ENCODE results near the gene PHLDA2.

The PHLDA2 gene

GRCh38 chr11:2897048-2897447 is 32.2 kb downstream of the PHLDA2 start:
- no peak for DNase-seq (ENCODE audit: low read depth in 2 of 2)

GRCh38 chr11:2896047-2896446 is 33.2 kb downstream of the PHLDA2 start:
- no peak for DNase-seq (ENCODE audit: low read depth in 2 of 2)

- no peak for DNase-seq (ENCODE audit: low read depth in 2 of 2)
Measured at GRCh38 chr11:2893935-2894334, 35.3 kb downstream of the PHLDA2 start.

DNA sequence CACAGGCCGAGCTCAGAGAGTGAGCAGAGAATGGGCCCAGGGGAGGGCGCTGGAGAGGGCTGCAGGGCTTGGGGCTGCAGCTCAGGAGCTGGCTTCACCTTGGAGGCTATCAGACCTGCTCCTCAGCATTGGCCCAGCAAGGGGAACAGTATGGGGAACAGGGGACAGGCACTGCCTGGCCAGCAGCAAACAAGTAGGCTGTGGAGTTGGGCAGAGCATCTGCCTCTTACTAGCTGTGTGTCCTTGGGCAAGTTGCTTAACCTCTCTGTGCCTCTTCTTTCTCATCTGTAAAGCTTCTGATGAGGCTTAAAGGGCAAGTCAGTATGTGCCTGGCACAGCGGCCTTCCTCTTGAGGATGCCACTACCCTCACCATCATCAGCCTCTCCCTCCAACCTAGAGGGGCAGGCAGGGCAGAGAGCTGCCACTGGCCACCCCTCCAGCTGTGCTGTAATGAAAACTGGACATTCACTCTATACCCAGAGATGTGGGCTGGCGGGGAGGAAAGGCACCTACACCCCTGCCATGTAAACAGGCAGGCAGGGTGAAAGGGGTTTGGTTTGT is 36.2 kb downstream of the PHLDA2 start:
- no peak for DNase-seq (ENCODE audit: low read depth in 2 of 2)

DNA sequence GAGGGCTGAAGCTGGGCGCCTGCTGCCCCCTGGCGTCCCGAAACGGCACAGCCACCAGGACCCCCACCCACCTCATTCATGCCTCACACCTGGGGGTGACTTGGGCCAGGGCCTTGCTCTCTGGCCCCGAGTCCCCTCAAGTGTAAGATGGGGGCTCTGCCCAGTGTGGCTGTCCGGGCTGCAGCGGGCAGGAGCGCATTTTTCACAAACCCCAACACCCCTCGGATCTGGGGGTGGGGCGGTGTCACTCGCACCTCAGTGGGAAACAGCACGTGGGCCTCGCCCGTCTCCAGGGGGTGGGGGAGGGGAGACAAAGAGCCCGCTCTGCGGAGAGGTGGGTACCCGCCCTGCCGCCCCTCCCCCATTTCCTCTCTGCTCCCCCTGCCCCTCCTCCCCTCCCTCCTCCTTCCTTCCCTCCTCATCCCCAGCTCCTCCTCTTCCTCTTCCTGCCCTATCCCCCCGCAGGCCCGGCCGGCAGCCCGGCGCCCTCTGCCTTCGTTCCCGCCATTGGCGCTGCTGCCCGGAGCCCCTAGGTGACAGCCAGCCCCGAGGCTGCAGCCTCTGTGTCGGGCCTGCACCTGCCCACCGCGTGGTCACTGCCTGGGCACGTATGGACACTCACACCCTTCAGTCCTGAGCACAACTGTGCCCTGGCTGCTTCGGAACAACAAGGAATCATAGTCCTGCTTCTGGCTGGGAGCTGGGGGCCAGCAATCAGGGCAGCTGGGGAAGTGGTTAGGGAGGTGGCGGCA is 36.8 kb downstream of the PHLDA2 start:
- peak; percentile 51 to 61 for DNase-seq (ENCODE audit: low read depth in 2 of 2)

DNA sequence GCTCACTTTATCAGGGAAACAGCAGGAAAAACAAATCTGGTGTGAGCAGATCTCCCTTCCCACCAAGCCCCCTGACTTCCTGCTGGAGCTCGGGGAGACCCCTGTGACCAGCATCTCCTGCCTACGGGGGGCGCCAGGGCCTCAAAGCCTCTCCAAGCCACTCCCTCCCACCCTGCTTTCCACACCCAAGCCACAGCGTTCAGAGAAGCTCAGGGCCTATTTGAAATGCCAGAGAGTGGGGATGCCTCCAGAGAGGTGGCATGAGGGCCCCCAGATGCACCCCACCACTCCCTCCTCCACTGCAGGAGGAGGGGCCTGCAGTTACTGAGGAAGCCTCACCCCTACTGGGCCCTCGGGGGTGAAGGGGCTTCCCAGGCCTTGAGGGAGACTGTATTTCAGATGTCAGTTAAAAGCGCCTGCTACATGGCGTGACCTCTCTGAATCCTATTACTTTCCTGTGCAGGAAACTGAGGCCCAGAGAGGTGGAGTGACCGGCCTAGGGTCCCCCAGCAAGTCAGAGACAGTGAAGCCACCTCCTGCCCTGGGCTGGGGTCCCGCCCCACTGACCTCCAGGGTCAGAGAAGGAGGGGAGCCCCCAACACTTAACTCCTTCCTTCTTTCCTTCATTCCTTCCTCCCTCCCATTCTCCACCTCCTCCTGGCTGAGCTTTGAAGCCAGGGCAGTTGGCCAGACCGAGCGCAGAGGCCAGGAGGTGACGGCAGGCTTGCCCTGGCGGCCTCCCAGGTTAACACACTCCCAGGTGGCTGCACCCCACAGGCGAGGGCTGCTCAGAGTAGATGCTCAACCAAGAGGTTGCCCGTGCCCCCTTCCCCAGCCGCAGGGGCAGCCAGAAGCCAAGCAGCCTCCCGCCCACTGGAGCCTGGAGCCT is 37.6 kb downstream of the PHLDA2 start:
- DNase-seq (ENCODE audit: low read depth in 2 of 2), result no peak

DNA sequence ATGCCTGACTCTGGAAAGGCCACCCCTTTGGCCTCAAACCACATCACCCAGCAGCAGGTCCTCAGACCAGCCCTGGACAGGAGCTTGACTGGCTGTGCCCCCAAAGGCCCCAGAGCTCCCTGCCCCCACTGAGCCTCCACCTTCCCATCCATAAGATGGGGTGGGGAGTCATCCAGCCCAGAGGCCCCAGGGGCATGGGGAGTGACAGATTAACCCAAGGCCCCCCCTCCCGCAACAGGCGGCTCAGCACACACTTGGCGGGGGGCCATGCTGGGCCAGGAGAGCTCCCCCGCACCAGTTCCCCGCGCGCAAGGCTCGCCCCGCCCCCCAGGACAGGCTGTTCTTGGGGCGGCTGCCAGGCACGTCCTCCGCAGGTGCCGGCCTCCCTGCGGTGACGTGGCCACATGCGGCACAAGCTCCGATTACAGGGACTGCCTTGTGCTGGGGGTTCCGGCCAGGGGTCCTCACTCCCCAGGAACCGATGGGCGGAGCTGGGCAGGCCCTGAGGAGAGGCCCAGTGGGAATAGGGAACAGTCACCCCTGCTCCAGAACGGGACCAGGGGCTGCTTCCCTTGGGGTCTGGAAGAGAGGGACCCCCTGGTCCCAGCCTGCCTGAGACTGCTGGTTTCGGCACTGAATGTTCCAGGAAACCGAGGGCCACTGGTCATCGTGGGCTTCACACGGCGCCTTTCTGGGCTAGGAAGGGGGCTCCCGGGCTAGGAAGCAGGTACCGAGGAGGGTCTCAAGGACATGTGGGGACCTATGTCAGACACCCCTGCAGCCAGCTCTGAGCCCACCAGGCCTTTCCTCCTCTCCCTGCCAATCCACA is 38.5 kb downstream of the PHLDA2 start:
- no peak for DNase-seq (ENCODE audit: low read depth in 2 of 2)

DNA sequence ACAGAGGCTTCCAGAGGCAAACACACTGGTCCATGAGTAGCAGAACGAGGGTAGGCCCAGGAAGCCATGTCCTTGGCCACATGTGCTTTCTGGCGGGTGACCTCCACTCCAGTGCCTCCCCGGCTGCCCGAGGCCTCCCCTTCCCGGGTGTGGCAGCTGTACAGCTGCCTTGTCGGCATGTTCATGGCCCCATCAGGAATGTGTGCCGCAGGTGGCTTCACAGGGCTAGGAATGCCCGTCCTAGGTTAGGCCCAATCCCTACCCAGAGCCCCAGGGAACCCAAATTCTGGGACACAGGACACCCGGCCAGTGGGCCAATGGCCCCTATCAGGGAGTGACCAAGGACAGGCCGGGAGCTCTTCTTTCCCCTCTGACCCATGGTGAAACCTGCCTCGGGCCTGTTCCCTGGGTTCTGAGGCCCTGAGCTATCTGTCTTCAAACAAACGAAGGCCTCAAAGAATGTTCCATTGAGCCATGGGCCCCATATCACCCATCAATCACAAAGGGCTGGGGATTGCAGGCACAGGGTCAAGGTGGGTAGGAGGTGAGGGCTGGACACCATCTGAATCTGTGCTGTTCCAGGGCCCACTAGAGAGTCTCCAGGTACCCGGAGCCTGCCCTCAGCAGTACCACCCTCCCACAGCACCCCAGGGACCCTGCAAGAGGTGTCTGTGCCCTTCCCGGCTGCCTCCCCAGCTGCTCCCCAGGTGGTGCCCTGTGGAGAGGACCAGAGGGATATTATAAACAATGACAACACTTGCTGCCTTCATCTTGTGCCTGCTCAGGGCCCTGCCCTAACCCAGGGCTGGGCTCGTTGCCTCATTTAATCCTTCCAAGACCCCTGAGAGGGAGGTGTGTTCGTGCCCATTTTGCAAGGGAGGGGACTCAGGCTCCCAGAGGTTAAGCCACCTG is 39.6 kb downstream of the PHLDA2 start:
- DNase-seq (ENCODE audit: low read depth in 2 of 2), result no peak

DNA sequence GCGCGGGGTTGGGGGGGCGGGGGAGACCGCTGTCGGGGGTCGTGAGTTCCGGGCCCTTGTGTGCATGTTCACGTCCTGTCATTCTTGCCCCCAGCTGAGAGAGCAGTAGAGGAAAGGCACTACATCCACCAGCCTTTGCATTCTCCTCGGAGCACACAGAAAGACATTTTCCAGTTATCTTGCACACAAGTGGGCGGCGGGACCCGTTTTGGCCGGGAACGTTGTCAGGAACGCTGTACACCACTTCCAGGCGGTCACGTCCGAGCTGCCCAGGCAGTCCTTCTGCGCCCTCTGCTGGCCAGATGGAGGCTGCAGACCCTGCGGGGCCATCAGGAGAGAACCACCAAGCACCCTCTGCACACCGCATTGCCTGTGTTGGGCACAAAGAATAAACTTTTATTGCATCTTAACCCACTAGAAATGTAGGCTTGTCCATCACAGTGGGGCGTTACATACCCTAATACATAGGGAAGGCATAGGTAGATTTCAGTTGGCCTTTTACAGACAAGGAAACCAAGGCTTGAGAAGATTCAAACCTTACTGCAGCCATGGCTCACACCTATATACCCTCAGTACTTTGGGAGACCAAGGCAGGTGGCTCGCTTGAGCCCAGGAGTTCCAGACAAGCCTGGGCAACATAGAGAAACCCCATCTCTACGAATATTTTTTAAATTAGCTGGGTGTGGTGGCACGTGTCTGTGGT is 40.8 kb downstream of the PHLDA2 start:
- peak; percentile 78 to 87 for DNase-seq (ENCODE audit: low read depth in 2 of 2)

DNA sequence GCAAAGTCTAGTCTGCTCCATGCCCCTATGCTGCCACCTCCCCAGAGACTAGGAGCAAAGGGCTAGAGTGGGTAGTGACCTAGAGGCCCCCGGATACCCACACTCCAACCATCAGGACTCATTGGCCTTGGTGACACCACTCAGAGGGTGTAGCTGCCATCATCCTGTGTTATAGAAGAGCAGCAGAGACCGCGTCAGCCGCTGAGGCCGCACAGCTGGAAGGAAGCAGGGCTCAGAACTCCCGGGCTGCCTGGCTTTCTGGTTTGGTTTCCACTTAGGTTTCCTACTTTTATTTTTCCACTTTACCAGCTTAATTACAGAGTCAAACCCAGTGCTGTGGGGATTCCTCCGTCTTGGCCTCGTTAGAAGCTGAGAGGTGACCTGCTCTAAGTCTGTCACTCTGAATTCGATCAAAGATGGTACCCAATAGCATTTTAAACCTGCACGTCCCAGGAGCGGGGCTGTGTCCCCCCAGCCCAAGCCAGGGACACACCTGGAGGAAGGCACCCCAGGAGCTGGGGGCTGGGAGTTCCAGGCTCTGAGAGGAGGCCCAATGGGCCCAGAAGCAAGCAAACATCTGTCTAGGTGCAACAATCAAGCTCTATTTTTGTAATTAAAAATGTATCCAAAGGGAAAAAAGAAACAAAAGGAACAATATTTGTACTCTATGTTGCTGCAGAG is 41.6 kb downstream of the PHLDA2 start:
- DNase-seq (ENCODE audit: low read depth in 2 of 2), result no peak

GRCh38 chr11:2886936-2887335 is 42.3 kb downstream of the PHLDA2 start:
- no peak for DNase-seq (ENCODE audit: low read depth in 2 of 2)

GRCh38 chr11:2886191-2886894 is 42.9 kb downstream of the PHLDA2 start:
- no peak for DNase-seq (ENCODE audit: low read depth in 2 of 2)

- DNase-seq (ENCODE audit: low read depth in 2 of 2), result peak; percentile 74 to 77
Measured at GRCh38 chr11:2885678-2886081, 43.5 kb downstream of the PHLDA2 start, which contains the start of gene CDKN1C. TSS of gene CDKN1C (minus strand) at chr11:2885775. CDS start at chr11:2885456, 319 bp downstream.

- DNase-seq (ENCODE audit: low read depth in 2 of 2), result no peak
Measured at GRCh38 chr11:2885017-2885677, 44.1 kb downstream of the PHLDA2 start.

DNA sequence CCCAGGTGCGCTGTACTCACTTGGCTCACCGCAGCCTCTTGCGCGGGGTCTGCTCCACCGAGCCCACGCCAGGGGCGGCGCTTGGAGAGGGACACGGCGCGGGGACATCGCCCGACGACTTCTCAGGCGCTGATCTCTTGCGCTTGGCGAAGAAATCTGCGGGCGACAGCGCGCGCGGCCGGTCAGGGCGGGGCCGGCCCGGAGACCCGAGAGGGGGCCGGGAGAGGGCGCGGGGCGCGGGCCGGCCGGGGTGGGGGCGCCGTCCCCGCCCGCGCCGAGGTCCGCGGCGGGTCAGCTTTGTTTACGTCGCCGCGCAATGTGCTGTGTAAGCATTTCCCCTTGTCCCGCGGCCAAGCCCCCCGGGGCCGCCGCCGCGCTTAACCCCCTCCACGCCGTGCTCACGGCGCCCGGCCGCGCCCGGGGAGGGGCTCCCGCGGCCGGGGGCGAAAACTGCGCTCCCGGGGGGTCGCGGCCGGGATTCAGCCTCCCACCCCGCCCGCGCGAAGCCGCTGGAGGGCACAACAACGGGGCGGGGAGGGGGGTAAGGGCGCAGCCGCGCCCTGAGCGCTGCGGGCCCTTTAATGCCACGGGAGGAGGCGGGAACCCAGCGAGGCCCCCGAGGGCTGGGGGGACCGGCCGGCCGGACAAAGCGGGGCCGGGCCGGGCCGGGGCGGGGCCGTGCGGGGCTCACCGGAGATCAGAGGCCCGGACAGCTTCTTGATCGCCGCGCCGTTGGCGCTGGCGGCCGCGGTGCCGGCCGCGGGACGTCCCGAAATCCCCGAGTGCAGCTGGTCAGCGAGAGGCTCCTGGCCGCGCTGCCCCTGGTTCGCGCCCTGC is 45.0 kb downstream of the PHLDA2 start:
- no peak for DNase-seq (ENCODE audit: low read depth in 2 of 2)

GRCh38 chr11:2883640-2883978 is 45.6 kb downstream of the PHLDA2 start:
- DNase-seq (ENCODE audit: low read depth in 2 of 2), result no peak

DNA sequence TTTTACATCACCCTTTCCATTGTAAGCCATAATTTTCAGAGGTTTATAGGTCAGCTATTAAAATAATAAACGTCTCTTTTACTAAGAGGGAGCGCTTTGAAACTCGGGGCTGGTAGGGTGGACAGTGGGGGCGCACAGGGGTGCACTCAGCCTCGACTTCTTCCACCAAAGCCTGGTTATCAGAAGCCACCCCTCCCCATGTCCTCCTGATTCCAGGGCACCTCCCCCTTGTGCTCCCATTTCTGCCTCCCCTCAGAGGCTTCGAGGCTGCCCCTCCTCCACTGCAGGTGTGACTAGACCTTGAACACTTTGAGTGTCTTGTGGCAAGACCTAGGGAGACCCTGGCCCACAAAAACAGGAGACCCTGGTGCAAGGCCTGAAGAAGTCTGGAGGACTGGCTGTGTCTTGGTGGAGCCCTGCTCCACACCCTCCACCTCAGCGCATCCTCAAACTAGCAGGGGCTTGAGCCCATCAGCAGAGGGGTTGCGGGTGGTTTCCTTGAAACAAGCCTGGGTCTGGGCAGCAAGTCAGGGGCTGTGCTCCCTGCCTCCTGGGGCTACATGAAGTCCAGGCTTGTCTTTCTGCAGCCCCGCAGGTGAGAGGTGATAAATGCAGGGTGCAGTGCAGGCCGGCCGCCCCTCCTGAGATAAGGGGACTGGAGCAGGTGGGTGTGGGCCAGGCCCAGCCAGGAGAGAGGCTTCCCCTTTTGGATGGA is 46.7 kb downstream of the PHLDA2 start:
- no peak for DNase-seq (ENCODE audit: low read depth in 2 of 2)

Data from stimulated activated CD4-positive, alpha-beta T cell treated with anti-CD3 and anti-CD28 coated beads, Interleukin-1b, Interleukin-23, amount 100 ng/mL, for 4 hours (primary cell).